ENCODE results near the gene PCSK4.

PCSK4 gene

DNA sequence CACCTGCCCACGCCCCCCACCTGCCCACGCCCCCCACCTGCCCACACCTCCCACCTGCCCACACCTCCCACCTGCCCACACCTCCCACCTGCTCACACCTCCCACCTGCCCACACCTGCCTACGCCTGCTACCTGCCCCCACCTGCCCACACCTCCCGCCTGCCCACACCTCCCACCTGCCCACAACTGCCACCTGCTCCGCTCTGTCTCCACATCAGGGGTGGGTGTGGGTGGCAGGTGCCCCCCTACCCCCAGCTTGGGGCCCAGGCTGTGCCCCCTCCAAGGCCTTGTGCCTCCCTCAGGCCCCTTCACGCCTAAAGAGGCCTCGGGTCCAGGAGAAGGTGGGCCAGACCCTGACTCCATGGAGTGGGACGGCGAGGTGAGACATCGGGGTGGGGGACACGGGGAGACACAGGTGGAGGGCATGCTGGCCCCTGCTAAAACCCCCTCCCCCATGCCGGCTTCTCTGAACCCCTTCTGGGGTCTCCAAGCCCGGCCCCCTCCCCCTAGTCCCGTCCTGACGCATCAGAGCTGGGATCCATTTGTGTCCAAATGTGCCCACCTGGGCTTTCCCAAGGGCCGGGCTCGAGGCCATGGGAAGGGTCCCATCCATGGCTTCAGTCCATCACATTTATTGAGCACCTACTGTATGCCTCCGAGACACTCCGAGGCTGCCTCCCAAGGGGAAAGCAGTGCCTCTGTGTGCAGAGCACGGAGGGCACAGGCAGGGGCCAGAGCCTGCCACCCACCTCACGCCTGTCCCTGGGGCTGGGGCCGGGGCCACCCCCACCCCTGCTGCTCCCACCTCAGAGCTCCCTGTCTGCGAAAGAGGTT, 38.7 kb upstream of the PCSK4 start:
- H3K4me1 ChIP-seq = no peaks in the 10 kb centered on the region
- H3K27ac ChIP-seq = no peak overlapping the region
- H3K79me2 ChIP-seq = no peaks in the 10 kb centered on the region
- H2AFZ ChIP-seq = no peak overlapping the region
- no peaks in the 10 kb centered on the region for H3K36me3 ChIP-seq (ENCODE audit: control insufficient read depth, insufficient read depth, low read length)
- no peaks in the 10 kb centered on the region for H3K9me3 ChIP-seq (ENCODE audit: control insufficient read depth, low read length)
- no peak overlapping the region for H3K4me2 ChIP-seq (ENCODE audit: low read length)
- H3K4me3 ChIP-seq (ENCODE audit: low read depth, low read length) = no peak overlapping the region
- no peak overlapping the region for H3K9ac ChIP-seq
- no peaks in the 10 kb centered on the region for H3K27me3 ChIP-seq (ENCODE audit: control insufficient read depth, insufficient read depth, low read length)
- TF ChIP-seq, protein P1, sequence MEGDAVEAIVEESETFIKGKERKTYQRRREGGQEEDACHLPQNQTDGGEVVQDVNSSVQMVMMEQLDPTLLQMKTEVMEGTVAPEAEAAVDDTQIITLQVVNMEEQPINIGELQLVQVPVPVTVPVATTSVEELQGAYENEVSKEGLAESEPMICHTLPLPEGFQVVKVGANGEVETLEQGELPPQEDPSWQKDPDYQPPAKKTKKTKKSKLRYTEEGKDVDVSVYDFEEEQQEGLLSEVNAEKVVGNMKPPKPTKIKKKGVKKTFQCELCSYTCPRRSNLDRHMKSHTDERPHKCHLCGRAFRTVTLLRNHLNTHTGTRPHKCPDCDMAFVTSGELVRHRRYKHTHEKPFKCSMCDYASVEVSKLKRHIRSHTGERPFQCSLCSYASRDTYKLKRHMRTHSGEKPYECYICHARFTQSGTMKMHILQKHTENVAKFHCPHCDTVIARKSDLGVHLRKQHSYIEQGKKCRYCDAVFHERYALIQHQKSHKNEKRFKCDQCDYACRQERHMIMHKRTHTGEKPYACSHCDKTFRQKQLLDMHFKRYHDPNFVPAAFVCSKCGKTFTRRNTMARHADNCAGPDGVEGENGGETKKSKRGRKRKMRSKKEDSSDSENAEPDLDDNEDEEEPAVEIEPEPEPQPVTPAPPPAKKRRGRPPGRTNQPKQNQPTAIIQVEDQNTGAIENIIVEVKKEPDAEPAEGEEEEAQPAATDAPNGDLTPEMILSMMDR (IDR thresholded peaks at IDR 0.05) = no peak

DNA sequence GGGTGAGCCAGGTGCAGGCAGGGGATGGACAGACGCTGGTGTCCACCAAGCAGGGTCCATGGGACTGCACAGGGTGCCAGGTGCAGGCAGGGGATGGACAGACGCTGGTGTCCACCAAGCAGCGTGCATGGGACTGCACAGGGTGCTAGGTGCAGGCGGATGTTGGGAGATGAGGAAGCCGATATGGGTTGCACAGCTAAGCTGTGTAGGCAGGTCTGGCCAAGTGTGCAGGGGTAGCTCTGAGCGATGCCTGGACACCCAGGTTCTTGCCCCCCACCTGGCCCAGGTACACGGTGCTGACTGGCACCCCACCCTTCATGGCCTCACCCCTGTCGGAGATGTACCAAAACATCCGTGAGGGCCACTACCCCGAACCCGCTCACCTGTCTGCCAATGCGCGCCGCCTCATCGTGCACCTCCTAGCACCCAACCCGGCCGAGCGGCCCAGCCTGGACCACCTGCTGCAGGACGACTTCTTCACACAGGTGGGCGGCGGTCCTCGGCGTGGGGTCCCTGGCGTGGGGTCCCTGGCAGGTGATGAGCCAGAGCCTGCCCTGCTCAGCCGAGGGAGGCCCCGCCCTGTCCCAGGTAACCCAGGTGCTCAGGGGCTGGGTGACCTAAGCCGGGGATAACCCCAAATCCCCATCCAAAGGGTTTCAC, 37.6 kb upstream of the PCSK4 start:
- H2AFZ ChIP-seq = no peak overlapping the region
- H3K79me2 ChIP-seq = no peaks in the 10 kb centered on the region
- no peaks in the 10 kb centered on the region for H3K36me3 ChIP-seq (ENCODE audit: control insufficient read depth, insufficient read depth, low read length)
- no peaks in the 10 kb centered on the region for H3K4me1 ChIP-seq
- H3K9me3 ChIP-seq (ENCODE audit: control insufficient read depth, low read length) = no peaks in the 10 kb centered on the region
- no peak overlapping the region for H3K9ac ChIP-seq
- no peak overlapping the region for H3K27ac ChIP-seq
- H3K4me2 ChIP-seq (ENCODE audit: low read length) = no peak overlapping the region
- H3K27me3 ChIP-seq (ENCODE audit: control insufficient read depth, insufficient read depth, low read length) = no peaks in the 10 kb centered on the region
- H3K4me3 ChIP-seq (ENCODE audit: low read depth, low read length) = no peak overlapping the region
- TF ChIP-seq, protein P1 (IDR thresholded peaks at IDR 0.05) = no peak

DNA sequence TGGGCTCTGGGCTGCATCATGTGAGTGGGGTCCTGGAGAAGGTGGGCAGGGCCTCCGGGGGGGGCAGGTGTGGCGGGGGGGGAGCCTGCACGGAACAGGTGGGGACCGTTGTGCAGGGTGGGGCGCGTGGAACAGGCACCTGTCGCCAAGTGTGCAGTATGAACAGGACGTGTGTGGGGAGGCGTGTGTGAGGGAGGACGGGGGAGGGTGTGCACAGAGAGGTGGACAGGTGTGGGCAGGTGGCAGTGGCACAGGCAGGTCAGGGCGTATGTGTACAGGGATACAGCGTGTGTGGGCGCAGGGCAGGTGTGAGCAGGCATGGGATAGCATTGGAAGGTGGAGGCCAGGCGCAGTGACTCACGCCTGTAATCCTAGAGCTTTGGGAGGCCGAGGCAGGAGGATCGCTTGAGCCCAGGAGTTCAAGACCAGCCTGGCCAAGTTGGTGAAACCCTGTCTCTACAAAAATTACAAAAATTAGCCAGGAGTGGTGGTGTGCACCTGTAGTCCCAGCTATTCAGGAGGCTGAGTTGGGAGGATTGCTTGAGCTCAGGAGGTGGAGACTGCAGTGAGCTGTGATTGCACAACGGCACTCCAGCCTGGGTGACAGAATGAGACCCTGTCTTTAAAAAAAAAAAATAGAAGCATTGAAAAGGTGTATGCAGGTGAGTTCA, 37.0 kb upstream of the PCSK4 start:
- Histone ChIP-seq H2AFZ (no peak overlapping the region), H3K9me3 (ENCODE audit: control insufficient read depth, low read length) (no peaks in the 10 kb centered on the region), H3K79me2 (no peaks in the 10 kb centered on the region), H3K36me3 (ENCODE audit: control insufficient read depth, insufficient read depth, low read length) (no peaks in the 10 kb centered on the region), H3K27ac (no peak overlapping the region), H3K9ac (no peak overlapping the region), H3K27me3 (ENCODE audit: control insufficient read depth, insufficient read depth, low read length) (no peaks in the 10 kb centered on the region), H3K4me1 (no peaks in the 10 kb centered on the region), H3K4me2 (ENCODE audit: low read length) (no peak overlapping the region), H3K4me3 (ENCODE audit: low read depth, low read length) (no peak overlapping the region)
- TF ChIP-seq, protein P1 (IDR thresholded peaks at IDR 0.05) = no peak

DNA sequence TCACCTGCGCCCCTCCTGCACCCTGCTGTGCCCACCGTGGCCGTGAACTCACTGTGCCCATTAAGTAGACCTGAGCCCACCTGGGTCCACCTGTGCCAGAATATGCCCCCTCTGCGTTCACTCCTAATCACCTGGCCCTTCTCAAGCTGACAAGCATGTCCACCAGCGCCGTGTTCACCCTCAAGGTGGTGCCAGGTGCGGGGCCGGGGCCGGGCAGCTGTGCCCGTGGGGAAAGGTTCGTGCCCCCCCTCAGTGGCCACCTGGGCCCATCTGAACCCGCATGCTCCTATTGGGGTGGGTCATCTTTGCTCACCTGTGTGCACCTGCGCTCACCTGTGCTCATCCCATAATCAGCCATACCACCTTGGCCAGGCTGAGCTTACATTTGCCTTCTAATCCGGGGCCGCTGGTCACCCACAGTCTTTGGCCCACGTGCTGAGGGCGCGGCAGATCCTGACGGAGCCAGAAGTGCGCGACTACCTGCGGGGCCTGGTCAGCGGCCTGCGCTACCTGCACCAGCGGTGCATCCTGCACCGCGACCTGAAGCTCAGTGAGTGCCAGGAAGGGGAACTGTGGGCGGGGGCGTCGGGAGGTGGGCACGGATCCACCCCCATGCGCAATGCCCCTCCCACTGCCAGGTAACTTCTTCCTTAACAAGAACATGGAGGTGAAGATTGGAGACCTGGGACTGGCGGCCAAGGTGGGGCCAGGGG, 36.1 kb upstream of the PCSK4 start:
- Histone ChIP-seq H2AFZ (no peak overlapping the region), H3K9me3 (ENCODE audit: control insufficient read depth, low read length) (no peaks in the 10 kb centered on the region), H3K4me3 (ENCODE audit: low read depth, low read length) (no peak overlapping the region), H3K9ac (no peak overlapping the region), H3K27me3 (ENCODE audit: control insufficient read depth, insufficient read depth, low read length) (no peaks in the 10 kb centered on the region), H3K27ac (no peak overlapping the region), H3K79me2 (no peaks in the 10 kb centered on the region), H3K36me3 (ENCODE audit: control insufficient read depth, insufficient read depth, low read length) (no peaks in the 10 kb centered on the region), H3K4me1 (no peaks in the 10 kb centered on the region), H3K4me2 (ENCODE audit: low read length) (no peak overlapping the region)
- TF ChIP-seq, protein P1 (IDR thresholded peaks at IDR 0.05) = no peak
